Lung (tissue), 12 donors: Measurements from ENCODE around the gene TTC23. TPM values are rescaled to one million over a fixed set of nuclear protein-coding genes. Genes with fewer than 3 reads are reported as not detected.

Experiments used
- ATAC-seq: fragments of 200-7000 bp; cut with Tn5 transposase; one replicate; pipeline ENCODE4 v1.9.1; 2020; ENCODE audit warnings: moderate number of reproducible peaks; ENCODE audit not compliant: insufficient read depth, low FRiP score
- DNase-seq, 3 donors: peaks; one replicate each; pipeline ENCODE4 v3.0.0-alpha.2; 2013 to 2017
- H3K27ac ChIP-seq, 2 donors: one replicate each; pipeline ENCODE4 v1.5.1; 2013; ENCODE audit warnings: mild to moderate bottlenecking in 2 of 2, moderate library complexity in 2 of 2, control low read depth in 1 of 2, inconsistent platforms in 1 of 2, low read depth in 1 of 2, low read length in 1 of 2
- H3K27me3 ChIP-seq, 3 donors: one replicate each; pipeline ENCODE4 v1.5.1; 2013; ENCODE audit warnings: low read length in 2 of 3; ENCODE audit not compliant: control insufficient read depth in 3 of 3, insufficient read depth in 3 of 3
- H3K36me3 ChIP-seq, 4 donors: one replicate each; pipeline ENCODE4 v1.5.1; 2013; ENCODE audit warnings: low read length in 4 of 4, mild to moderate bottlenecking in 1 of 4, moderate library complexity in 1 of 4; ENCODE audit not compliant: control insufficient read depth in 4 of 4, insufficient read depth in 4 of 4
- H3K4me1 ChIP-seq, 5 donors: one replicate each; pipeline ENCODE4 v1.5.1; 2013; ENCODE audit warnings: low read length in 5 of 5, mild to moderate bottlenecking in 2 of 5, moderate library complexity in 1 of 5; ENCODE audit not compliant: control insufficient read depth in 5 of 5, insufficient read depth in 5 of 5
- H3K4me3 ChIP-seq: one replicate; pipeline ENCODE4 v1.5.1; 2013; ENCODE audit warnings: mild to moderate bottlenecking, control low read depth, moderate library complexity
- H3K9ac ChIP-seq, 2 donors: one replicate each; pipeline ENCODE4 v1.5.1; 2013; ENCODE audit warnings: low read length in 2 of 2, control low read depth in 1 of 2; ENCODE audit not compliant: insufficient read depth in 1 of 2
- H3K9me3 ChIP-seq, 4 donors: one replicate each; pipeline ENCODE4 v1.5.1; 2013; ENCODE audit warnings: low read length in 3 of 4, mild to moderate bottlenecking in 1 of 4, moderate library complexity in 1 of 4; ENCODE audit not compliant: control insufficient read depth in 4 of 4, insufficient read depth in 3 of 4
- CTCF ChIP-seq: IDR thresholded peaks from 2 replicates; pipeline ENCODE4 v1.5.1; 2012; ENCODE audit warnings: mild to moderate bottlenecking; ENCODE audit errors: control extremely low read depth, extremely low read depth
- WGBS, 2 donors: extraction: QIAGEN DNeasy Blood & Tissue Kit; methylation state at CpG; one replicate each; pipeline ENCODE4 v1.1.7; 2013; 5-methylcytosine and 5-hydroxymethylcytosine counted together
- polyA plus RNA-seq, 2 donors: library from polyadenylated mRNA; stranded (reverse); fragments of 200-250 nt; gene quantifications; one replicate each; pipeline ENCODE4 v1.2.1, GENCODE V29; 2013
- total RNA-seq, 2 donors: library from RNA; depleted of rRNA in 1 of 2; stranded (reverse); fragments of >200 nt in 1 of 2; gene quantifications; one replicate each; pipeline ENCODE4 v1.2.1, GENCODE V29; 2014 to 2021
- donor health status: control.
- donor health status: control.
- donor health status: Bipolar disorder and iron deficiency.
- donor health status: healthy.
- donor health status: DM: yes; HTN: yes; CAD: no.

Gene TTC23
- total and polyA plus RNA-seq, 4 donors: 6.2 to 48.5 (median 10.6) TPM

- WGBS, 2 donors: 90 to 96% methylated on average over 5 of the region's 5 CpGs
- H3K4me3 ChIP-seq: no peak overlapping the region
- ATAC-seq (no peak), DNase-seq (no peak)
- peaks cover 0 to 26% (median 15%) of the 10 kb centered on the region in 3 donors for H3K27me3 ChIP-seq
- H3K4me1 ChIP-seq: peaks cover 0 to 14% (median 9%) of the 10 kb centered on the region in 5 donors
- peaks cover 0 to 3% (median 0%) of the 10 kb centered on the region in 4 donors for H3K9me3 ChIP-seq
- TF ChIP-seq CTCF: no peak
- peak overlapping the region in 1 of 2 donors; percentile 61 for H3K27ac ChIP-seq
- H3K36me3 ChIP-seq: no peaks in the 10 kb centered on the region
- H3K9ac ChIP-seq: no peak overlapping the region
Observed at GRCh38 chr15:99108993-99109392, 140.4 kb downstream of the TTC23 start.

GRCh38 chr15:99106417-99107220 is 142.8 kb downstream of the TTC23 start:
- 46 to 53% methylated on average over 15 of the region's 15 CpGs for WGBS, 2 donors
- H3K4me1 ChIP-seq: peaks cover 0 to 14% (median 9%) of the 10 kb centered on the region in 5 donors
- H3K27ac ChIP-seq: peak overlapping the region; percentile 68 to 92
- peaks cover 0 to 3% (median 0%) of the 10 kb centered on the region in 4 donors for H3K9me3 ChIP-seq
- DNase-seq: peak; percentile 25 to 68 (median 63)
- peak overlapping the region; percentile 63 for H3K4me3 ChIP-seq
- H3K36me3 ChIP-seq: no peaks in the 10 kb centered on the region
- peaks cover 2 to 44% (median 35%) of the 10 kb centered on the region in 3 donors for H3K27me3 ChIP-seq
- no peak overlapping the region for H3K9ac ChIP-seq
- no peak for ATAC-seq
- TF ChIP-seq CTCF: no peak

- DNase-seq: peak; percentile 56 to 69 (median 63)
- H3K36me3 ChIP-seq: no peaks in the 10 kb centered on the region
- WGBS, 2 donors: 3 to 4% methylated on average over 86 to 116 of the region's 116 CpGs
- peak overlapping the region; percentile 77 to 92 for H3K27ac ChIP-seq
- ATAC-seq: no peak
- no peak for TF ChIP-seq CTCF
- H3K27me3 ChIP-seq: peaks cover 2 to 44% (median 41%) of the 10 kb centered on the region in 3 donors
- H3K4me3 ChIP-seq: peak overlapping the region; percentile 63
- peaks cover 0 to 14% (median 8%) of the 10 kb centered on the region in 5 donors for H3K4me1 ChIP-seq
- H3K9me3 ChIP-seq: peaks cover 0 to 3% (median 0%) of the 10 kb centered on the region in 4 donors
- no peak overlapping the region for H3K9ac ChIP-seq
Observed at GRCh38 chr15:99105514-99106341, 143.7 kb downstream of the TTC23 start.
